DND-41 (cell line): ENCODE results near the gene NKD2.

Experiments used
- CTCF ChIP-seq: IDR thresholded peaks from 2 replicates; pipeline ENCODE4 v1.5.1; 2012; ENCODE audit warnings: borderline replicate concordance, low read length, moderate library complexity, mild to moderate bottlenecking; ENCODE audit not compliant: poor library complexity, severe bottlenecking; ENCODE audit errors: extremely low read depth
- EZH2 ChIP-seq: IDR thresholded peaks from 3 replicates; pipeline ENCODE4 v1.6.1; 2012; ENCODE audit warnings: borderline replicate concordance, low read depth, mild to moderate bottlenecking, moderate library complexity, low read length, inconsistent platforms; ENCODE audit not compliant: severe bottlenecking

- TF ChIP-seq CTCF (no peak), EZH2 (no peak)
These were observed 11.9 kb downstream of the NKD2 start for GRCh38 chr5:1020452-1020961.
